Vagina (tissue), 2 donors: Measurements from ENCODE around the gene PPT2. TPM values are rescaled to one million over a fixed set of nuclear protein-coding genes. Genes with fewer than 3 reads are reported as not detected.

ENCODE experiments used
- DNase-seq, 2 donors: peaks; one replicate each; pipeline ENCODE4 v3.0.0-alpha.2; 2017; ENCODE audit errors: extremely low spot score in 2 of 2
- H3K27ac ChIP-seq: fragments of 200-600 bp; sonication (generic); one replicate; pipeline ENCODE4 v1.5.1; 2019
- H3K27me3 ChIP-seq: fragments of 200-600 bp; sonication (generic); one replicate; pipeline ENCODE4 v1.5.1; 2019
- H3K36me3 ChIP-seq, 2 donors: fragments of 200-600 bp; sonication (generic); one replicate each; pipeline ENCODE4 v1.5.1; 2017 to 2019
- H3K4me1 ChIP-seq: fragments of 200-600 bp; sonication (generic); one replicate; pipeline ENCODE4 v1.5.1; 2019
- H3K4me3 ChIP-seq, 2 donors: fragments of 200-600 bp; sonication (generic); 1 replicate in 1 of 2; 2 replicates in 1 of 2; pipeline ENCODE4 v1.5.1; 2016 to 2019
- H3K9me3 ChIP-seq: fragments of 200-600 bp; sonication (generic); one replicate; pipeline ENCODE4 v1.5.1; 2019
- POLR2A ChIP-seq, 2 donors: fragments of 450-650 bp; IDR thresholded peaks; one replicate each; pipeline ENCODE4 v1.6.1; 2017; ENCODE audit warnings: antibody characterized with exemption in 2 of 2, mild to moderate bottlenecking in 2 of 2, moderate library complexity in 2 of 2
- POLR2AphosphoS5 ChIP-seq, 2 donors: sonication (generic); formaldehyde crosslinking; IDR thresholded peaks; one replicate each; pipeline ENCODE4 v1.9.0; 2017; ENCODE audit warnings: antibody characterized with exemption in 2 of 2, mild to moderate bottlenecking in 2 of 2, low read depth in 1 of 2; ENCODE audit not compliant: insufficient read depth in 1 of 2
- intact Hi-C: fragments of 100-400 bp; cut with DNase I; formaldehyde crosslinking; loops from one replicate; pipeline ENCODE4 v1.15.1; 2023
- total RNA-seq: library from RNA; depleted of rRNA; stranded (reverse); fragments of >200 nt; gene quantifications from one replicate; pipeline ENCODE4 v1.2.3, GENCODE V29; 2016
- TF ChIP-seq, protein P1 (sequence below), 3 experiments: fragments of 450-650 bp in 2 of 3; fragments of 200-600 bp in 1 of 3; sonication (generic) in 1 of 3; IDR thresholded peaks; one replicate each; pipeline ENCODE4 v1.5.1; 2017 to 2019; ENCODE audit warnings: antibody characterized with exemption in 3 of 3, mild to moderate bottlenecking in 2 of 3, moderate library complexity in 2 of 3

The PPT2 gene
- total RNA-seq, 1 donor from 2014 or later, result 31.9 TPM

DNA sequence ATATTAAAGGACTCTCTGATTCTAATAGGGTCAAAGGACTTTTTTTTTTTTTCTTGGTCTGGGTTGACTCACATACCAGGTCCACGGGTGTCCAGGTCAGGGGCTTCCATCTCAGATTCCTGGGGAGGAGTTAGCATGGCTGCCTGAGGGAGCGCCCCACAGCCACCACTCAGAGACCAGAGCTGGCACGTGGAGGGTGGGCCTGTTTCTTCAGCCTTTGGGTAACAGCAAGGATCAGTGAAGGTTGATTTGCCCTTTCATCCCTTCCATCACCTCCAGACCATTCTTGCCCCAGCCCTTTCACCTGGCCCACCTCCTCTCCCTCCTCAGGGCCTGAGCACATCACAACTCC is 44.4 kb downstream of the PPT2 start:
- no peak for DNase-seq
- no peak overlapping the region for H3K27ac ChIP-seq
- H3K27me3 ChIP-seq, result no peaks in the 10 kb centered on the region
- H3K4me1 ChIP-seq, result peaks cover 21% of the 10 kb centered on the region
- no peaks in the 10 kb centered on the region for H3K9me3 ChIP-seq
- no peaks in the 10 kb centered on the region for H3K36me3 ChIP-seq
- TF ChIP-seq POLR2A (IDR thresholded peaks at IDR 0.05), result no peak
- TF ChIP-seq, protein P1, sequence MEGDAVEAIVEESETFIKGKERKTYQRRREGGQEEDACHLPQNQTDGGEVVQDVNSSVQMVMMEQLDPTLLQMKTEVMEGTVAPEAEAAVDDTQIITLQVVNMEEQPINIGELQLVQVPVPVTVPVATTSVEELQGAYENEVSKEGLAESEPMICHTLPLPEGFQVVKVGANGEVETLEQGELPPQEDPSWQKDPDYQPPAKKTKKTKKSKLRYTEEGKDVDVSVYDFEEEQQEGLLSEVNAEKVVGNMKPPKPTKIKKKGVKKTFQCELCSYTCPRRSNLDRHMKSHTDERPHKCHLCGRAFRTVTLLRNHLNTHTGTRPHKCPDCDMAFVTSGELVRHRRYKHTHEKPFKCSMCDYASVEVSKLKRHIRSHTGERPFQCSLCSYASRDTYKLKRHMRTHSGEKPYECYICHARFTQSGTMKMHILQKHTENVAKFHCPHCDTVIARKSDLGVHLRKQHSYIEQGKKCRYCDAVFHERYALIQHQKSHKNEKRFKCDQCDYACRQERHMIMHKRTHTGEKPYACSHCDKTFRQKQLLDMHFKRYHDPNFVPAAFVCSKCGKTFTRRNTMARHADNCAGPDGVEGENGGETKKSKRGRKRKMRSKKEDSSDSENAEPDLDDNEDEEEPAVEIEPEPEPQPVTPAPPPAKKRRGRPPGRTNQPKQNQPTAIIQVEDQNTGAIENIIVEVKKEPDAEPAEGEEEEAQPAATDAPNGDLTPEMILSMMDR (IDR thresholded peaks at IDR 0.05), result no peak
- no peak for TF ChIP-seq POLR2AphosphoS5 (IDR thresholded peaks at IDR 0.05; ENCODE audit: insufficient read depth in 1 of 2, low read depth in 1 of 2)
- intact Hi-C loops, result loop anchor here (5.0 kb wide), 1 partner anchor 81 kb away; no protein-coding TSS in a partner anchor
- H3K4me3 ChIP-seq, result no peak overlapping the region

DNA sequence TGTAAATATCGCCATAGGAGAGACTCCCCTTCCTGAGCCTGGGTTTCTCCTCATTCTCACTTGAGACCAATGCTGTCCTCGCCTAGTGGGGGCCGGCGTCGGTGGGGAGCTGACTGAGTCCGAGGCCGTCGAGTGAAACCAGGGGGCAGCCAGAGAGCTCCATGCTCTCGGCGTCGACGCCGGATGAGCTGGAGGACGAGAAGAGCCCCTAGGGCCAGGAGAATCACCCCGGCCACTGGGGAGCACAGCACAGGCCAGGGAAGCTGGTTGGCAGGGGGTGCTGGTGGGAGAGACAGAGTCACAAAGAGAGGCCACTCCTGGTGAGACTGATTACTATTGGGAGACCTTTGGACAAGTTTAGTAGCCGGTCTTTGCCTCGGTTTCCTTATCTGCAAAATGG is 44.9 kb downstream of the PPT2 start:
- no peaks in the 10 kb centered on the region for H3K27me3 ChIP-seq
- H3K36me3 ChIP-seq, result no peaks in the 10 kb centered on the region
- no peak for DNase-seq
- H3K4me3 ChIP-seq, result no peak overlapping the region
- intact Hi-C loops, result loop anchor here (5.0 kb wide), 1 partner anchor 82 kb away; no protein-coding TSS in a partner anchor
- peaks cover 21% of the 10 kb centered on the region for H3K4me1 ChIP-seq
- H3K9me3 ChIP-seq, result no peaks in the 10 kb centered on the region
- H3K27ac ChIP-seq, result no peak overlapping the region
- TF ChIP-seq, protein P1 (IDR thresholded peaks at IDR 0.05), result no peak
- TF ChIP-seq POLR2AphosphoS5 (IDR thresholded peaks at IDR 0.05; ENCODE audit: insufficient read depth in 1 of 2, low read depth in 1 of 2) (no peak), POLR2A (IDR thresholded peaks at IDR 0.05) (no peak)

- H3K36me3 ChIP-seq, result no peaks in the 10 kb centered on the region
- H3K9me3 ChIP-seq, result no peaks in the 10 kb centered on the region
- TF ChIP-seq, protein P1 (IDR thresholded peaks at IDR 0.05), result no peak
- TF ChIP-seq POLR2AphosphoS5 (IDR thresholded peaks at IDR 0.05; ENCODE audit: insufficient read depth in 1 of 2, low read depth in 1 of 2), result no peak
- TF ChIP-seq POLR2A (IDR thresholded peaks at IDR 0.05), result no peak
- H3K27me3 ChIP-seq, result no peaks in the 10 kb centered on the region
- no peak overlapping the region for H3K4me3 ChIP-seq
- no peak for DNase-seq
- no peak overlapping the region for H3K27ac ChIP-seq
- peaks cover 12% of the 10 kb centered on the region for H3K4me1 ChIP-seq
- intact Hi-C loops, result no loop called here
Observed at GRCh38 chr6:32200711-32201475, 47.0 kb downstream of the PPT2 start.

DNA sequence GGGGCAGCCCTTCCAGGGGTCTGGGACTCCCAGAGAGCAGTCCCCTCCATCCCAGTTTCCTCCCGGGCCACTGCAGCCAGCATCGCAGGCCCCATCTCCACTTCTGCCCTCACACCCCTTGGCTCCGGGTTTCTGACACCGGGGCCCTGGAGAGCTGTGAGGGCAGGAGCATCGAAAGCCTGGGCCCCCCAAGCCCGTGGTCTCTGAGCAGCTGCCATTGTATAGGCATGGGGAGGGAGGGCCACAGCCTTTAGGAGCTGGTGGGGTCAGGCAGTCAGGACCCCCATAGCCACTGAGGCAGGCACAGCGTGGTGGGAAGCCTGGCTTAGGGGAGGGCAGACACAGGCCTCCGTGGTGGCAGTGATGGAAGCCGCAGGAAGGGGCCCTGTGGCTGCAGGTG is 48.2 kb downstream of the PPT2 start:
- H3K9me3 ChIP-seq, result no peaks in the 10 kb centered on the region
- H3K4me1 ChIP-seq, result peaks cover 2% of the 10 kb centered on the region
- H3K27me3 ChIP-seq, result no peaks in the 10 kb centered on the region
- no peak overlapping the region for H3K27ac ChIP-seq
- no peaks in the 10 kb centered on the region for H3K36me3 ChIP-seq
- H3K4me3 ChIP-seq, result no peak overlapping the region
- intact Hi-C loops, result no loop called here
- DNase-seq, result no peak
- TF ChIP-seq POLR2AphosphoS5 (IDR thresholded peaks at IDR 0.05; ENCODE audit: insufficient read depth in 1 of 2, low read depth in 1 of 2) (no peak), POLR2A (IDR thresholded peaks at IDR 0.05) (no peak)
- TF ChIP-seq, protein P1 (IDR thresholded peaks at IDR 0.05), result no peak
